ENCODE data around the gene PTPRZ1.

DNA sequence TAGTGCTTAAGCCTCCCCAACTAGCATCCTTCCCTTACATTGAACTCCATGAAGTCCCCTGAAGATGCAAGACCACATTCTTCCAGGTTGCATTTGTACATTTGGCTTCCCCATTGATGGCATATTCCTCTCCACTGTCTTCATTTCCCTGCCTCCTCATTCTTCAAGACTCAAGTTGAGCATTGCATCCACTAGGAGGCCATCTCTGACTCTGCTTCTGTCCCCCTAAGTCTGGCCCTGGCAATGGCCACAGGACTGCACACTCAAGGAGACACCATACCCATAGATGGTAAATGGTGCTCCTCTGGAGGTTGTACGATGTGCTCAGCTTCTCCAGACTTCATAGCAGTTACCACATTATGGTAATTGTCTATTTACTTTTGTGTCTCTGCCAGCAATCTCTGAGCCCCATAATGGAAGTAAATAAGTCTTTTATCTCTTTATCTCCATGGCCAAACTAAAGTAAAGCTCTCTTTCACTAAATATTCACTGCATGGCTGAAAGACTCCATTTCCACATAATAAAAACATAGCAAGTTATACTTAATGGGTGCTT, 112.6 kb downstream of the PTPRZ1 start:
- TF ChIP-seq CTCF (IDR thresholded peaks at IDR 0.05) (no peak), EZH2 (IDR thresholded peaks at IDR 0.05; ENCODE audit: borderline replicate concordance, insufficient read depth, low read depth, low read length, poor library complexity, severe bottlenecking) (no peak)

Data from B cell (primary cell).